Sciatic nerve (tissue), 1 donor: ENCODE results near the gene PECR. TPM values are rescaled to one million over a fixed set of nuclear protein-coding genes. Genes with fewer than 3 reads are reported as not detected.

Experiments used
- total RNA-seq: library from RNA; stranded (reverse); fragmentation: NEBNext Ultra II Directional; extraction: Animal tissue kit (Norgen Biotek cat#: 25700); gene quantifications from one replicate; pipeline ENCODE4 v1.2.1, GENCODE V29; 2021
- donor health status: DM: no; HTN: no; CAD: no.

Gene PECR
- total RNA-seq, 1 donor from 2014 or later: 15.1 TPM

Other genes with a start within 250 kb of the PECR start
- 5.9 TPM for gene MREG, start 68.3 kb downstream of the PECR start, total RNA-seq
- gene TMEM169, start 110 bp upstream of the PECR start, total RNA-seq: 1.6 TPM
- gene XRCC5, start 27.5 kb upstream of the PECR start, total RNA-seq: 173 TPM